MM.1S (cell line): ENCODE results near the gene ERCC6L2.
A peak's percentile ranks its signal among the peaks of the same experiment; 100 is the strongest.

Experiments used
- DNase-seq: peaks from one replicate; pipeline ENCODE4 v3.0.0-alpha.2; 2015
- H2AFZ ChIP-seq: fragments of 300-600 bp; sonication (generic); 2 replicates; pipeline ENCODE4 v1.6.0; 2016; ENCODE audit warnings: antibody characterized with exemption, low read length
- H3F3A ChIP-seq: fragments of 300-600 bp; sonication (generic); 2 replicates; pipeline ENCODE4 v1.6.1; 2016; ENCODE audit warnings: mild to moderate bottlenecking, antibody characterized with exemption, low read length, moderate library complexity, mixed read lengths; ENCODE audit not compliant: insufficient read depth
- H3K27ac ChIP-seq: fragments of 300-600 bp; sonication (generic); 2 replicates; pipeline ENCODE4 v1.5.1; 2016; ENCODE audit warnings: mild to moderate bottlenecking, low read length
- H3K27me3 ChIP-seq: fragments of 300-600 bp; sonication (generic); replicated peaks from 2 replicates; pipeline ENCODE4 v1.6.0; 2016; ENCODE audit warnings: low read length; ENCODE audit not compliant: insufficient read depth
- H3K36me3 ChIP-seq: fragments of 300-600 bp; sonication (generic); replicated peaks from 2 replicates; pipeline ENCODE4 v1.6.1; 2016; ENCODE audit warnings: mild to moderate bottlenecking, low read length, mixed read lengths; ENCODE audit not compliant: insufficient read depth
- H3K4me1 ChIP-seq: fragments of 300-600 bp; sonication (generic); 2 replicates; pipeline ENCODE4 v1.6.1; 2016; ENCODE audit warnings: low read length, mixed read lengths
- H3K4me2 ChIP-seq: fragments of 300-600 bp; sonication (generic); 2 replicates; pipeline ENCODE4 v1.6.0; 2016; ENCODE audit warnings: low read depth, low read length
- H3K4me3 ChIP-seq: fragments of 300-600 bp; sonication (generic); 2 replicates; pipeline ENCODE4 v1.5.1; 2016; ENCODE audit warnings: low read length, mixed read lengths
- H3K79me2 ChIP-seq: fragments of 300-600 bp; sonication (generic); 2 replicates; pipeline ENCODE4 v1.6.1; 2016; ENCODE audit warnings: mixed run types, low read length, mixed read lengths
- H3K9ac ChIP-seq: fragments of 300-600 bp; sonication (generic); 2 replicates; pipeline ENCODE4 v1.6.1; 2016; ENCODE audit warnings: low read length, mixed read lengths
- H3K9me2 ChIP-seq: fragments of 300-600 bp; sonication (generic); replicated peaks from 2 replicates; pipeline ENCODE4 v1.6.1; 2016; ENCODE audit warnings: mild to moderate bottlenecking, low read length, mixed read lengths; ENCODE audit not compliant: insufficient read depth
- H3K9me3 ChIP-seq: fragments of 300-600 bp; sonication (generic); replicated peaks from 2 replicates; pipeline ENCODE4 v1.6.1; 2016; ENCODE audit warnings: mild to moderate bottlenecking, low read length, mixed read lengths; ENCODE audit not compliant: insufficient read depth
- H4K20me1 ChIP-seq: fragments of 300-600 bp; sonication (generic); 2 replicates; pipeline ENCODE4 v1.6.1; 2016; ENCODE audit warnings: mild to moderate bottlenecking, low read length, moderate library complexity, mixed read lengths; ENCODE audit not compliant: insufficient read depth
- CTCF ChIP-seq: fragments of 300-600 bp; sonication (generic); IDR thresholded peaks from 2 replicates; pipeline ENCODE4 v1.5.1; 2016; ENCODE audit warnings: antibody characterized with exemption, low read length, mixed read lengths
- EZH2 ChIP-seq: fragments of 300-600 bp; sonication (generic); optimal IDR thresholded peaks from 2 replicates; pipeline ENCODE3; 2017; ENCODE audit warnings: low read depth, mild to moderate bottlenecking, antibody characterized with exemption, low read length, mixed read lengths
- EZH2phosphoT487 ChIP-seq: fragments of 300-600 bp; sonication (generic); IDR thresholded peaks from 2 replicates; pipeline ENCODE4 v1.6.1; 2018; ENCODE audit warnings: antibody characterized with exemption, low read length

The ERCC6L2 gene

DNA sequence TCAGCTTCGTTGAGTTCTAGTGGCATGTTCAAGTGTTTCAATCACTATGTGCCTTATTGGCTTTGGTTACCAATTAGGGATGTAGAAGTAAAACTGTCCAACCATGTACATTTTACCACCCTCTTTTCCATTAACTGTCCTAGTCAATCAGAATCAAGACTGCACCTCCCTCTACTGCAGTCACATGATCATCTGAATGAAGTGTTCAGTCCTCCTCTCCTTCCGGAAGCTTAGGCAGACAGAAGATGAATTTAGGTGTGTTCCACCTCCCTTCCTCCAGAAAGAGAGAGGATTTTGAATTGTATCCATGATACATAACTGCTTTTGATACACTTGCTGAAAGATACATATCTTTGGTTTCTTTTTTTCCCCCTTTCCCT is 133.7 kb downstream of the ERCC6L2 start:
- no peak for DNase-seq
- Histone ChIP-seq H4K20me1 (no peaks in the 10 kb centered on the region), H3K27me3 (no peaks in the 10 kb centered on the region), H3K27ac (no peak overlapping the region), H3K36me3 (no peaks in the 10 kb centered on the region), H3K79me2 (no peaks in the 10 kb centered on the region), H3K4me3 (no peak overlapping the region), H3K4me2 (no peak overlapping the region), H3F3A (no peaks in the 10 kb centered on the region), H2AFZ (no peak overlapping the region), H3K4me1 (no peaks in the 10 kb centered on the region), H3K9me3 (no peaks in the 10 kb centered on the region), H3K9ac (no peak overlapping the region), H3K9me2 (no peaks in the 10 kb centered on the region)
- TF ChIP-seq EZH2phosphoT487 (no peak), CTCF (no peak), EZH2 (no peak)

GRCh38 chr9:96009690-96010472 is 134.4 kb downstream of the ERCC6L2 start:
- Histone ChIP-seq H3K9me3 (no peaks in the 10 kb centered on the region), H3K9ac (no peak overlapping the region), H3K4me3 (no peak overlapping the region), H2AFZ (no peak overlapping the region), H3K27me3 (no peaks in the 10 kb centered on the region), H3K4me2 (no peak overlapping the region), H3K4me1 (no peaks in the 10 kb centered on the region), H3F3A (no peaks in the 10 kb centered on the region), H3K36me3 (no peaks in the 10 kb centered on the region), H3K27ac (no peak overlapping the region), H3K79me2 (no peaks in the 10 kb centered on the region), H4K20me1 (no peaks in the 10 kb centered on the region), H3K9me2 (no peaks in the 10 kb centered on the region)
- TF ChIP-seq CTCF: no peak
- no peak for TF ChIP-seq EZH2
- no peak for TF ChIP-seq EZH2phosphoT487
- peak; percentile 35 for DNase-seq

- Histone ChIP-seq H2AFZ (no peak overlapping the region), H3K79me2 (no peaks in the 10 kb centered on the region), H3K9ac (no peak overlapping the region), H3K4me1 (no peaks in the 10 kb centered on the region), H3K4me3 (no peak overlapping the region), H3F3A (no peaks in the 10 kb centered on the region), H4K20me1 (no peaks in the 10 kb centered on the region), H3K4me2 (no peak overlapping the region), H3K9me3 (no peaks in the 10 kb centered on the region), H3K9me2 (no peaks in the 10 kb centered on the region), H3K27ac (no peak overlapping the region), H3K27me3 (no peaks in the 10 kb centered on the region), H3K36me3 (no peaks in the 10 kb centered on the region)
- no peak for DNase-seq
- TF ChIP-seq EZH2 (no peak), EZH2phosphoT487 (no peak), CTCF (no peak)
Measured at GRCh38 chr9:96014078-96014477, 138.6 kb downstream of the ERCC6L2 start.
